Posterior vena cava (tissue), 2 donors: ENCODE data around the gene CD300LG. TPM values are rescaled to one million over a fixed set of nuclear protein-coding genes. Genes with fewer than 3 reads are reported as not detected.
"Not testable (repeated sequence)": the region's sequence is repeated elsewhere in the genome, so short reads cannot be mapped to it uniquely, and the experiment has no call there.

Experiments
- DNase-seq: peaks from one replicate; pipeline ENCODE4 v3.0.0-alpha.2; 2020; ENCODE audit warnings: low spot score
- intact Hi-C, 2 donors: fragments of 100-400 bp; cut with DNase I; formaldehyde crosslinking; loops; one replicate each; pipeline versions ENCODE4 v1.14.1 to v1.14.2; 2022 to 2023
- long read RNA-seq, 2 donors: library from polyadenylated mRNA; unstranded; transcript quantifications; one replicate each; pipeline ENCODE4 v2.0.0, GENCODE V29; 2020 to 2021
- total RNA-seq, 2 donors: library from RNA; stranded (reverse); fragmentation: NEBNext Ultra II Directional; extraction: Animal tissue kit (Norgen Biotek cat#: 25700); gene quantifications; one replicate each; pipeline ENCODE4 v1.2.1, GENCODE V29; 2021
- donor health status: DM: yes; HTN: yes; CAD: no.
- donor health status: DM: yes; HTN: yes; CAD: no.

Gene CD300LG
- total RNA-seq, result 1 to 10 TPM; 3.5 to 5.1 TPM
- long read RNA-seq, donor 1, partial matches to known transcripts, result 2 of 2 reads
- long read RNA-seq, donor 1, other reads (novel, unspliced or antisense), result 0 of 2 reads
- long read RNA-seq, donor 2, partial matches to known transcripts, result 2 of 10 reads
- long read RNA-seq, donor 2, other reads (novel, unspliced or antisense), result 7 of 10 reads

DNA sequence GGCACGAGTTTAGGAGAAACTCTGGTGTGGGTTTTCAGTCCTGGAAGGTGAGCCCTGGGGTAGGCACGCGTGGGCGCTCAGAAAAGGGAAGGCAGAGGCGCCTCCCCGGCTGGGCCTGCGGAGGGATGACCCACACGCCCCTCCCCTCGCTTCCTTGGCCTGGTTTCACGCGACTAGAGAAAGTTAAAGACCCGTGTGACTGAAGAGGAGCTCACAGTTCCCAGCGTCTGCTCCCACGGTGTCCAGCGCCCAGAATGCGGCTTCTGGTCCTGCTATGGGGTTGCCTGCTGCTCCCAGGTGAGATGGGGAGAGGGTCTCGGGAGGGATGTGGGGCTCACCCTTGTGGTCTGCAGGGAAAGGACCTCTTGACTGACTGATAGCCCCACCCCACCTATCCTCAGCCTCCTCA lies at the start of gene CD300LG:
TSS of gene CD300LG (plus strand) at position 214 of the 409 bp plus-strand sequence. CDS start at position 255, 41 bp downstream.
- DNase-seq, result peak; percentile 63
- intact Hi-C loops, result loop anchor here in 1 of 2 donors (10.0 kb wide), 1 partner anchor 152 kb away; no protein-coding TSS in a partner anchor

- DNase-seq, intact Hi-C loops: not testable (repeated sequence)
These were observed 49.0 kb upstream of the CD300LG start for GRCh38 chr17:43798024-43798423.

- DNase-seq, result no peak
- intact Hi-C loops, result no loop called here
These were observed 47.9 kb upstream of the CD300LG start for GRCh38 chr17:43799047-43799446.

GRCh38 chr17:43800736-43801135 lies 46.2 kb upstream of the CD300LG start:
- DNase-seq, result no peak
- intact Hi-C loops, result no loop called here

GRCh38 chr17:43801844-43802243 lies 45.1 kb upstream of the CD300LG start:
- intact Hi-C loops, result no loop called here
- no peak for DNase-seq

DNA sequence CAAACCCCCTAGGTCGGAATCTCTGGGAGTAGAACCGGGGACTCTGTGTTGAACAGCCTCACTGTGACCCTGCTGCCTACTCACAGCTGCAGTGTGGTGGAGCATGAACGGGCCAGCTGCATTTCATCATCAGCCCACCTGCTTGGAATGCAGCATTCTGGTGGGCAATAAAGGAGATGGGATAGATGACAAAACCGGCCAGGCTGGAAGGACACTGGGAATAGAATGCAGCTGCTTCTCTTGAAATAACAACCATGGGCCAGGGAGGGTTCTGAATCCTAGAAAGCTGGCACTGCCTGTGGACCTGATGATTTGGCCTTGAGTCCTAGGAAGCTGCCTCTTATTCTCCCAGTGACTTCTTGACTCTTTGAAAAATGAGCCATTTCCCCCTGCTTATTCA lies 43.2 kb upstream of the CD300LG start:
- intact Hi-C loops, result no loop called here
- DNase-seq, result no peak

DNA sequence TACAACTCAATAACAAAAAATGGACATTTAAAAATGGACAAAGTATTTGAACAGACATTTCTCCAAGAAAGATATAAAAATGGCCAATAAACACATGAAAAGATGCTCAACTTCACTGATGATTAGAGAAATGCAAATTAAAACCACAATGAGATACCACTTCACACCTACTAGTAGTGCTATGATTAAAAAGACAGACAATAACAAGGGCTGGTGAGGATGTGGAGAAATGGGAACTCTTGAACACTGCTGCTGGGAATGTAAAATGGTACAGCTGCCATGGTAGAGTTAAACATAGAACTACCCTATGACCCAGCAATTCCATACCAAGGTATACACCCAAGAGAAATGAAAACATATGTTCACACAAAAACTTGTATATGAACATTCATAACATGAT lies 41.9 kb upstream of the CD300LG start:
- DNase-seq, result no peak
- intact Hi-C loops, result no loop called here

- no peak for DNase-seq
- intact Hi-C loops, result no loop called here
These were observed 38.9 kb upstream of the CD300LG start for GRCh38 chr17:43808076-43808475.

DNA sequence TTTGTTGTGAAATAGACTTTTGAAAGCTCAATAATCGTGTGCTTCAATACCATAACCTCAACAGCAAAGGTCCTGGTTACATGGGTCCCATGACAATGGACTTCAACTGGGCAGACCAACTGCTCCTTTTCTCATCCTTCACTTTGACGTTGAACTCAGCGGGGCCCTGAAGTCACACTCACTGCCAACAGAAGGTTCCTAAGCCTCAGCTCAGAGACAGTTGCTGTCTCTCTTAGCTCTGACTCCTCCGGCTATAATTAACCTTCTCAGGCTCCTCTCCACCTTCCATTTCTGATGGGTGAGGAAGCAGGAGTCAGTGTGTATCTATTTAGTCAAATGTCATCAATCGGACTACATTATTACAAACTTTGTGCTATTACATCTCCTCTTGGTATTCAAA lies 37.9 kb upstream of the CD300LG start:
- intact Hi-C loops, result no loop called here
- no peak for DNase-seq

DNA sequence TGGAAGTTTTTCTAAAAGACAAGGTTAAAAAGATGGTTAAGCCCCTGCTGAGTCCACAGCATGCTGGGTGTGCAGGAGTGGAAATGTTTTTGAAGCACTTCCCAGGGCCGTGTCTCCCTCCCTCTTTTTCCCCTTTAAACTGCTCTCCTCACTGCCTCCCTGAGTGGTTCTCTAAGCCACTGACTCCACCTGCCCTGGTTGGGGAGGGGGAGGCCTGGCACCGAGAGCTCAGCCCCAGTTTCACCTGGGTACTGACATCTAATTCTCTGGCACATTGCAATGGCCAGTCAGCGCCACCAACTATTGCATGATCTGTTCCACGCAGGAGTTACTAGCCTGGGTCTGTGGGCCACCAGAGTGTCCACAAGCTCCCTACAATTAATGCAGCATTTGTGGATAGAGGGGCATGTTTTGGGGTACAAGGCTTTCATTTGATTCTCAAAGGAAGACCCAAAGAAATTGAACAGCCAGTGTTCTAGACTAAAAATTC lies 36.7 kb upstream of the CD300LG start:
- DNase-seq, result no peak
- intact Hi-C loops, result no loop called here

- DNase-seq, result no peak
- intact Hi-C loops, result no loop called here
These were observed 36.2 kb upstream of the CD300LG start for GRCh38 chr17:43810823-43811222.

- no peak for DNase-seq
These were observed 34.3 kb upstream of the CD300LG start for GRCh38 chr17:43812396-43813265.

GRCh38 chr17:43813386-43813785 lies 33.6 kb upstream of the CD300LG start:
- DNase-seq, result no peak

More at GRCh38 chr17:43812396-43813265, 34.3 kb upstream of the CD300LG start:
- intact Hi-C loops, result no loop called here

GRCh38 chr17:43814026-43814425 lies 33.0 kb upstream of the CD300LG start:
- no peak for DNase-seq
- intact Hi-C loops, result no loop called here

More at GRCh38 chr17:43813386-43813785, 33.6 kb upstream of the CD300LG start:
- intact Hi-C loops, result no loop called here

GRCh38 chr17:43814714-43815113 lies 32.3 kb upstream of the CD300LG start:
- intact Hi-C loops, result no loop called here

DNA sequence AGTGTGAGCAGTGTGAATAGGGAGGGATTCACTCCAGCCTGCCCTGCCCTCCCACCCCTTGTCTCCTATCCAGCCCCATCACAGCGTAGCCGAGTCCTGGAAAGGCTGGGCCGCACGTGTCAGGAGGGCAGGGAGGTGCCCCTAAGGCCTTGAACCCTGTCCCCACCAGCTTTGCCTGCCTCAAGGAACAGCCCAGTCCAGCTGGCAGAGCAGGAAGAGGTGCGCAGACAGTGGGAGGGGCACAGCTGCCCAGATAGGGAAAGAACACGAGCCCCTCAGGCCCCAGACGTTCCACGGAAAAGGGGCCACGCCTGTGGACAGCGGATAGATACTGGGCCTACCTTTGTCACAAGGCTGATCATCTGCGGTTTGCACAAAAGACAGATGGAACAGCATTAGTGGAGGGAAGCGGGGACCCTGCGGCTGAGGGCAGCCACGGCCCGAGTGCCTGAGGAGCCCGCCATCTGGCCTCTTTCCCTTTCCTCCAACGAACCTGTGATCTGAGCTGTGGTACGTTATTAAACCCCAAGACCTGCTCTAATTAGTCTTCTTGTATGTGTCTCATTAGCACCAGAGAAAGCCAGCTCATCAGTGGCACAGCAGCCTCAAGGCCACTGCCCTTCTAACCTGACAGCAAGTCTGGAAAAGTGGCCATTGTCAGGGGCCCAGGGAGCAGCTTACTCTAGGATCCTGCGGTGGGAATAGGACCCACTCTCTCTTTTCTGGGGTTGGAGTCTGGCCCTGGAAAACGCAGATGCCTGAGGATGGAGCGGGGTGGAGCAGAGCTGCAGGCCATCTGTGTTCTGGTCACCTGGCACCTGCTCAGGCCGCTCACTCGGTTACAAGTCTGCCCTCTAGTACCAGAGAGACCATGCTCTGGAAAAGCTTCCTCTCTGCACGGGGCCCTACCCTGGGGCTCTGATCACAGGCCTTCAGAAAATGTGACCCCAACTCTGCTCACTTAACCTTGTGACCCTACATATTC lies 30.3 kb upstream of the CD300LG start:
- intact Hi-C loops, result no loop called here
- DNase-seq, result no peak

More at GRCh38 chr17:43814714-43815113, 32.3 kb upstream of the CD300LG start:
- no peak for DNase-seq

DNA sequence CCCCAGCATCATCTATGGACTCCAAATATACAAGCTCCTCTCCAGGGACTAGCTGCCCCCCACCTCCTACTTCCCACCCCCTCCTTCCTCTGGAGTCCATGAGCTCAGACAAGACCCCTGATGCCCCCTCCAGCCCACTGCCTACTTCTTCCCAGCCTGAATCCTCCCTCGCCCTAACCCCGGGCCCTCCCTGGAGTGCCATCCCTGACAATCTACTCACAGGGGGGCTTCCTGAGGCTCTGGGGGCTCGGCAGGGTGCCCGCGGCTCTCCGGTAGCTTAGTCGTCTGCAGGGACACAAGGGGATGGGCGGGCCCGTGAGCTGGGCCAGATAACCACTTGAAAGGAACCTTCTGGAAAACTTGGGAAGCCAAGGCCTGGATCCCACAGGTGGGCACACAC lies 29.1 kb upstream of the CD300LG start:
- intact Hi-C loops, result no loop called here
- DNase-seq, result no peak

- DNase-seq, result no peak
- intact Hi-C loops, result no loop called here
These were observed 28.0 kb upstream of the CD300LG start for GRCh38 chr17:43818966-43819365.

- intact Hi-C loops, result no loop called here
- DNase-seq, result no peak
These were observed 26.2 kb upstream of the CD300LG start for GRCh38 chr17:43820759-43821158.
